COLO668 (cell line): ENCODE data around the gene B2M.
"Not testable (repeated sequence)": the region's sequence is repeated elsewhere in the genome, so short reads cannot be mapped to it uniquely, and the experiment has no call there.

ENCODE experiments used
- DNase-seq: peaks from one replicate; lab custom pipeline; 2025; ENCODE audit not compliant: unreplicated experiment; lab: John Stamatoyannopoulos, UW

Gene B2M

DNA sequence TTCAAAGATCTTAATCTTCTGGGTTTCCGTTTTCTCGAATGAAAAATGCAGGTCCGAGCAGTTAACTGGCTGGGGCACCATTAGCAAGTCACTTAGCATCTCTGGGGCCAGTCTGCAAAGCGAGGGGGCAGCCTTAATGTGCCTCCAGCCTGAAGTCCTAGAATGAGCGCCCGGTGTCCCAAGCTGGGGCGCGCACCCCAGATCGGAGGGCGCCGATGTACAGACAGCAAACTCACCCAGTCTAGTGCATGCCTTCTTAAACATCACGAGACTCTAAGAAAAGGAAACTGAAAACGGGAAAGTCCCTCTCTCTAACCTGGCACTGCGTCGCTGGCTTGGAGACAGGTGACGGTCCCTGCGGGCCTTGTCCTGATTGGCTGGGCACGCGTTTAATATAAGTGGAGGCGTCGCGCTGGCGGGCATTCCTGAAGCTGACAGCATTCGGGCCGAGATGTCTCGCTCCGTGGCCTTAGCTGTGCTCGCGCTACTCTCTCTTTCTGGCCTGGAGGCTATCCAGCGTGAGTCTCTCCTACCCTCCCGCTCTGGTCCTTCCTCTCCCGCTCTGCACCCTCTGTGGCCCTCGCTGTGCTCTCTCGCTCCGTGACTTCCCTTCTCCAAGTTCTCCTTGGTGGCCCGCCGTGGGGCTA, at the start of gene B2M, which contains the start of gene PATL2:
B2M (plus strand) TSS at position 422 of the 647 bp plus-strand sequence; CDS start at position 452, 30 bp downstream.
PATL2 (minus strand) TSS at position 228 of the 647 bp plus-strand sequence. CDS start 34,833 bp downstream, outside the sequence.
- peak; percentile 92 for DNase-seq

DNA sequence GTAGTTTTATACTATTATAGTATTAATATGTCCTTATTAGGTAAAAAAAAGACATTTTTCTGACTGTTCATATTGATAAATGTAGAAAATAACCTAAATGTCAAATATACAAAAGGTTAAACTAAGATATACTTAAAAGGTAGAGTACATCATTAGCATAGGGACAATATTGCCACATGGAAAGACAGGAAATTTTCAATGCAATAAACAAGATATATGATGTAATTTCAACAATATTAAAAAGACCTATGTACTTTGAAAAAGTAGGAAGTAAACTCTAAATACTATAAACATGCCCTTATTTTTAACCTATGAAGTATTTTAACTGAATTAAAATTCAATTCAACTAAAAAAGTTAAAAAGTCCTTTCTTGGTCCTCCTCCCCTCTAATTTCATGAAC, 49.7 kb upstream of the B2M start:
- DNase-seq: no peak

DNA sequence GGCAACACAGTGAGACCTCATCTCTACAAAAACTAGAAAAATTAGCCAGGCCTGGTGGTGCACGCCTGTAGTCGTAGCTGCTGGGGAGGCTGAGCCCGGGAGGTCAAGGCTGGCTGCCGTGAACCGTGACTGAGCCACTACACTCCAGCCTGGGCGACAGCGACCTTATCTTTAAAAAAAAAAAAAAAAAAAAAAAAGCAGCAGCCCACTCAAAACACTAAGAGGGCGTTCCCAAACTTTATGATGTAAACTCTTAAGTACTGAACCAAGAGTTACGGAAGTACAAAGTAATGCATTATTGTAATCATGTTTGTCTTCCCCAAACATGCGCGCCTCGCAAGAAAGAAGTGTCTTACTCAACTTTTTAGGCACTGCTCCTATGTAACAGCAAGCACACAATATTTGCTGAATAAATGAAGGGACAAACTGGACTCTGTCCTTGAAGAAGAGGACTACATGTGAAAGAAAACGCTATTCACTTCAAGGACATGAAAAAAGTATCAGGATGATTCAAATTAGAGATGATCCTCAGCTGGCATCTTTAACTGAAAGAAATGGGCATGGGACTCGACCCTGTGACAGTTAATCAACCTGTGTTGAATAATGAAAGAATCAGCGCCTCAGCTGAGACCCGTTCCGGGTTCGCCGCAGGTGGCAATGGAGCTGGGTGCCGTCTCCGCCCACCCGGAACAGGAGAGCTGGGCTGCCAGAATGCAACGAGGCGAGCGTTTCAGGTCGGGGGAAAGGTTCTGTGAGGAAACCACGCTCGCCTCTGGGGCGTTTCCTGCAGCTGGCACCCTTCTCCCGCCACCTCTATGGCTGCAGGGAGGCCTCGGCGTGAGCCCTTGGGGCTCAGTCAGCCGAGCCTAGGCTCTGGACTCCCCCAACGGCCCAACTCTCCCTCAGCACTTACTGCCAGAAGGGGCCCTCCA, 48.6 kb upstream of the B2M start:
- DNase-seq: peak; percentile 85

DNA sequence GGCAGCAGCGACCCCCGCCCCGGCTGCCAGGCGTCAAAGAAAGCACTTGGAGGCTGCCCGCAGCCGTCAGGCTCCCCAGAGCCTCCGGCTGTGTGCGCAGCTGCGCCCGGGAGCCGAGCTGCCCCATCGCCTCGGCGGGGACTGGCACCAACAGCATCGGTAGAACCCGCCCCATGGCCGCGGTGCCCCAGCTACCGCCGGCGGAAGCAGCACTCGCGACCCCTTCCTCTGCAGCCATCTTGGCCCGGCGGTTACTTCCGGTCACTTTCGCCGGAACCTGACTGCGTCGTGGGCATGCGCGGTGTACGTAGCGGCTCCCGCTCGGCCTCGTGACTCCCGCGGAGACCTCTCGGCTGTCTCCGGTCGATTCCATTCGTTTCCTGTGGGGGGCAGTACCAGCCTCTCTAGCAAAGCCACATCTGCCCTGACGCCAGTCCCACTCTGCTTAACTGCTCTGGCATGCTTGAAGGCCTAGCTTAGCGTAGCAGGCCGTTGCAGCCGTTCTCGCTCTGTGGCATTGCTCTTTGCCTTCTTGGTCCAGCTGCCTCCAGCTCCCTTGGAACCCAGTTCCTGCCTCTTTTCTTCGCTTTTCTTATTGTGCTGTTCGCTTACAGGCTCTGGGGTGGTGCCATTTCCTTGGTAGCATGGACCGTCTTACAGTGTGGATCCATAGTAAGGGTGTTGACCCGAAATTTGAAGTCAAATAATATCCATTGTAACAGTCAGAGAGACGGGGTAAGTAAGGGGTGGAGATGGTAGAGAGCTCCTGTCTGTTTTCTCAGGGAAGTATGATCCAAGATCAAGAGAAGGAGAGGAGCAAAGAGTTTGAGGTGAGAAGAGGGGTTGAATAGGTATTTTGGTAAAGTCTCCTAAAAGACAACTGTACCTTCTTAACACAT, 47.7 kb upstream of the B2M start, which contains the start of gene SPG11:
SPG11 (minus strand) TSS at position 253 of the 899 bp plus-strand sequence; CDS start at position 238, 15 bp downstream.
- DNase-seq: peak; percentile 97

DNA sequence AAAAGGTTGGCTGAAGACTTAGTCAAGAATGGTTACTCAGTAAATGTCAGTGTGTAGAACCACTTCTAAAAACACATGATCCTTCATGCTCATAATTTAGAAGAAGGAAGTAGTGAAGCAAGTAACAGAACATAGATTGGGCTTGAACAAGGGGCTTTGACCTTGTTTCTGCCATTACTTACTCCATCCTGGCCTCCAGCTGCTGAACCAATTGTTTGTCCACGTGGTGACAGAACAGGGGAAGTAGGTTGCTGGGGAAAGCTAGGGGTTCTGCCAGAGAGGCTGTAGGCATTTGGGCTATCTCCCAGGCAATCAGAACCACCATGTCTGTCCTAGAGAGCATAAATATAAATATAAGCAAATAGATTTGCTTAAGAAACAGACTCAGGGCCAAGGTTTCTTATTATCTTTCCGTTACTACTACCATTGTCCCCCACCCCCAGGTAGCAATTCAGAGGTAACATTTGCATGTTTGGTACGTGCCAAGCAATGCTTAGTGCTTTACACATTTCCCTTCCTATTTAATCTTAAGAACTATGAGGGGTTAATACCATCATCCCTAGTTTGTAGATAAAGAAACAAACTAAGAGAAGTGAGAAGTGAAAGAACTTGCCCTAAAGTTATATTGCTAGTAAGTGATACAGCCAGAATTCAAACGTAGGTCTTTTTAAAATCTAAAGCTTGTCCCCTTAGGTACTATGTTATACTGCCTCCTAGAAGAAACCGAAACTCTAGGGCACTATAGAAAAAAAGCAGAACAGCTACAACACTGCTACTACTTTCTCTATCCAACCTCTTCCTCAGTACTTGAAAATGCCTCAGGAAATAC, 44.9 kb upstream of the B2M start:
- no peak for DNase-seq

DNA sequence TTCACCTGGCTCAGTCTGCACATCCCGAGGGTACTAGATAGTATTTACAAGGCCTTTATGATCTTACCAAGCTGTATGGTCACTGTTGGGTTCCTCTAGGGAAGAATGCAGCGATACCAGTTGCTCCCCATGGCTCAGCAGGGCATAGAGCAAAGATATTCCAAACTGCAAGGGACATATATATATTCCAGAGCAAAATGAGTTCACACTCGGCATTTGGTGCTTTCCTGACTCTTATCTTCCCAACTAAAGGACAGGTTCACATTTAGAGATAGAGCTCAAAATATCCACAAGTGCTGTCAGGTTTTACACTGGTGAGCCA, 44.3 kb upstream of the B2M start:
- DNase-seq: no peak

DNA sequence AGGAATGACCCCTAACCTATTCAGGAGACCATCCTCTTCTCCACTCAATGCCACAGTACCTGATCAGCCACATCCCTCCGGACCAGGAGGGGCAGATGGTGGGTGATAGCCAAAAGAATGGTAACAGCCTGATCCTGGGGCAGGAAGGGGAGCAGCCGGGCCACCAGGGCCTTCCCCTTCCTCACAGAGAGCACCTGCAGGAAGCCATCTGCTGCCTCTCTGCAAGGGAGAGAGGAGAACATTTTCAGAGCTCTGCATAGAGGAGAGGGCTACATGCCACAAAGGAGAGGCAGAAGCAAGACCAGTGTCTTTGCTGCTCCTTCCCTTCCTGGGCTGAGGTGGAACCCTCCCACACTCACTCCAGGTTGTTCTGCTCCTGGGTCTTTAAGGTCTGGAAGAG, 42.4 kb upstream of the B2M start:
- no peak for DNase-seq

DNA sequence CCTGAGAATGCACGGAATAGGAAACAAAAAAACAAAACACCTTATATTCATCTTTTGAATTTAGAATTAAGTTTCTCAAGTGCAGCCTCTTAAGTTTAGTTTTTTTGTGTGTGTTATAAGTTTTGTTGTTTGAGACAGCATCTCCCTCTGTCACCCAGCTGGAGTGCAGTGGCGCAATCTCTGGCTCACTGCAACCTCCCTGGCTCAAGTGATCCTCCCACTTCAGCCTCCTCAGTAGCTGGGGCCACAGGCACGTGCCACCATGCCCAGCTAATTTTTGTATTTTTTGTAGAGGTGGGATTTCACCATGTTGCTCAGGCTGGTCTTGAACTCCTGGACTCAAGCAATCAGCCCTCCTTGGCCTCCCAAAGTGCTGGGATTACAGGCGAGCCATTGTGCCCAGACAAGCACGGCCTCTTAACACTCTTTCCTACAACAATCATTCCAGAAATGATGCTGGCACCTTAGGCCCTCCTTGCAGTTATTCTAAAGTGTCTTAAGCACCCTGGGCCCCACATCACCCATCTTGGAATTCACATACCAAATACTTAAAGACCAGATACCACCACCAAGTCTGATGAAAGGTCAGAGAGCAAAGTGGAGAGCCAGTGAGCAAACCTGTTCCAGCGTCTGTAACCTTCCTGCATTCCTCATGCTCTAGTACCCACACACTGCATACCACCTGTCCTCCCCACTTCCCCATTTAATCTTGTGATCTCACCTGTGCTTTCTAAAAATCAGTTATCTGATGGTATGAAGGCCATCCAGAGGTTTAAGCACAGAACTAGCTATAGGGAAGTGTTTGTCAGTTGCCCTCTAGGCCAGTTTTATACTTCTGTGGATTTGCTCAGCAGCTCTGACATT, 41.0 kb upstream of the B2M start:
- DNase-seq: no peak

DNA sequence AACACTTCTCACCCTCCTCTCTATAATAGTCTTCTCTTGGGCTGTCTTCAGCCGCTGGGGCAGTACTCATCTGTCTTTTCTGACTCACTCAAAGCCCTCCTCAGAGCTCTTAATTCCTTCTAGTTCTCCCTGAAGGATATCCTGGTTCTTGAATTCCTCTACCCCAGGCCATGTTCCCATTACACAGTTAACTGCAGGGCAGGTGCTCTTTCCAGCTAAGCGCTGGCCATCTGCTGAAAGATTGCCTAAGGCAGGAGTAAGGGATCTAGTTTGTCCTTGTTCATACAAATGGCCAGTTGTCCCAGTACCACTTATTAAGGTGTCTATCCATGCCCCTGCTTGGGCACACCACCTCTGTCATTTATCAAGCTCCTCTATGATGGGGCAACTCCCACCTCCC, 37.7 kb upstream of the B2M start:
- no peak for DNase-seq

DNA sequence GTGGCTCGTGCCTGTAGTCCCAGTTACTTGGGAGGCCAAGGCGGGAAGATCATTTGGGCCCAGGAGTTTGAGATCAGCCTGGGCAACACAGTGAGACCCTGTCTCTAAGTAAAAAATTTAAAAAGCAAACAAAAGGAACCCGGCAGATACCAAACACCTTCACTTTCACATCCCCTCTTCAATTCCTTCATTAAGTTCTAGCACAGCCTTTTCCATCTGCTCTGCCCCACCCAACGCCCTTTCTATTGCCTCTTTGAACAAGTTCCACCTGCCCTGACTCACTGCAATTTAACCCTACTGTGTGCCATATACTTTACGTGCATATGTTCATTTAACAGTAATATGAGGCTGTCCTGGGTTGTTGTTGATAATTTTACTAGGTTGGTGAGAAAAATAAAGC, 35.4 kb upstream of the B2M start:
- DNase-seq: no peak

DNA sequence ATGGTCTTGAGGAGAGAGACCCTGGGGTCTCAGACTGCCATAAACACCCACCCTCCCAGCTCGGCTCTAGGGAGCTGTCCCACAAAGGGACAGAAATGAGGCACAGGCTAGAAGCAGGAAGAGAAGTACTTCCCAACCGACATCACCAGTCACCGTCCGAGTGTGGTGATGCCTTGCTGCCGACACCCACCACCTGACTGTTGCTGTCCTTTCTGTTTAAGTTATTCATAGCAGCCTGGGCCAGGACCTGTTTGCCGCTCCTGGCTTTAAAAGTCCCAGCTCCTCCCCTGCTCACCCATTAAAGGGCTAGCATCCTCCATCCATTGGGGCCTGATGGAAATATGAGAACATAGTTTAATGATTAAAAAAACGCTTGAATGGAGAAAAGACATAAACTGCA, 34.6 kb upstream of the B2M start:
- DNase-seq: no peak

DNA sequence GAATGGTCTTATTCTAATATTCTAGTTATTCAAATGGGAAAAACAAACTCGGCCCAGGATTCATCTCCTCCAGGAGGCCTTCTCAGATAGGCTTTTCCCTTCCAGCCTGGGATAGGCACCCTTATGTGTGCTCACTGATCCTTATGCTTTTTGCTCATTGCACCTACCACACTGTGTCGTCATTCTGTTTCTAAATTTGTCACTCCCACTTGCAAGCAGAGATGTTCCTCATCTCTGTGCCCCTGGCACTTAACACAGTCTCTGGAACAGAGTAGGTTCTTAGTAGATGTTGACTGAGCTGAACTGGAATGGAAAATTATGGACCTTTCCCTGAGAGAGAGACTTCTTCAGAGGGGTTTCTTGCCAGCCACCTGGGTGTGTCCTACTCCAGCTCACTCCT, 29.1 kb upstream of the B2M start:
- DNase-seq: no peak

DNA sequence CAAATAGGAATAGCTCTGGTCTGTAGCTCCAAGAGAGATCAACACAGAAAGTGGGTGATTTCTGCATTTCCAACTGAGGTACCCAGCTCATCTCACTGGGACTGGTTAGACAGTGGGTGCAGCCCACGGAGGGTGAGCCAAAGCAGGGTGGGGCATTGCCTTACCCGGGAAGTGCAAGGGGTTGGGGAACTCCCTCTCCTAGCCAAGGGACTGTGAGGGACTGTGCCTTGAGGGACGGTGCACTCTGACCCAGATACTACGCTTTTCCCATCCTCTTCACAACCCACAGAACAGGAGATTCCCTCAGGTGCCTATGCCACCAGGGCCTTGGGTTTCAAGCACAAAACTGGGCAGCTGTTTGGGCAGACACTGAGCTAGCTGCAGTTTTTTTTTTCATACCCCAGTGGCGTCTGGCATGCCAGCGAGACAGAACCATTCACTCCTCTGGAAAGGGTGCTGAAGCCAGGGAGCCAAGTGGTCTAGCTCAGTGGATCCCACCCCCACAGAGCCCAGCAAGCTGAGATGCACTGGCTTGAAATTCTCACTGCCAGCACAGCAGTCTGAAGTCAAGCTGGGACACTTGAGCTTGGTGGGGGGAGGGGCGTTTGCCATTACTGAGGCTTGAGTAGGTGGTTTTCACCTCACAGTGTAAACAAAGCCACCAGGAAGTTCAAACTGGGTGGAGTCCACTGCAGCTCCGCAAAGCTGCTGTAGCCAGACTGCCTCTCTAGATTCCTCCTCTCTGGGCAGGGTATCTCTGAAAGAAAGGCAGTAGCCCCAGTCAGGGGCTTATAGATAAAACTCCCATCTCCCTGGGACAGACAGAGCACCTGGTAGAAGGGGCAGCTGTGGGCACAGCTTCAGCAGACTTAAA, 28.3 kb upstream of the B2M start:
- peak; percentile 86 for DNase-seq

DNA sequence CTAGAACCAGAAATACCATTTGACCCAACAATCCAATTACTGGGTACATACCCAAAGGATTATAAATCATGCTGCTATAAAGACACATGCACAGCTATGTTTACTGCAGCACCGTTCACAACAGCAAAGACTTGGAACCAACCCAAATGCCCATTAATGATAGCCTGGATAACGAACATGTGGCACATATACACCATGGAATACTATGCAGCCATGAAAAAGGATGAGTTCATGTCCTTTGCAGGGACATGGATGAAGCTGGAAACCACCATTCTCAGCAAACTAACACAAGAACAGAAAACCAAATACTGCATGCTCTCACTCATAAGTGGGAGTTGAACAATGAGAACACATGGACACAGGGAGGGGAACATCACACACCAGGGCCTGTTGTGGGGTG, 22.0 kb upstream of the B2M start:
- not testable (repeated sequence) for DNase-seq

DNA sequence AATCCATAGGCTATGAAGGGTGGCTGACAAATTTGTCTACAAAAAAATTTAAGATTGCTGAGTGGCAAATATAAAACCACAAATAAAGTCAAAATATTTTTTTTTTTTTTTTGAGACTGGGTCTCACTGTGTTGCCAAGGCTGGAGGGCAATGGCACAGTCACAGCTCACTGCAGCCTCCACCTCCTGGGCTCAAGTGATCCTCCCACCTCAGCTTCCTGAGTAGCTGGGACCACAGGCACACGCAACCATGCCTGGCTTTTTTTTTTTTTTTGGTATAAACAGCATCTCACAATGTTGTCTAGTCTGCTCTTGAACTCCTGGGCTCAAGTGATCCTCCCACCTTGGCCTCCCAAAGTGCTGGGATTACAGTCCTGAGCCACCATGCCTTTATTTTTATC, 21.1 kb upstream of the B2M start:
- DNase-seq: not testable (repeated sequence)

DNA sequence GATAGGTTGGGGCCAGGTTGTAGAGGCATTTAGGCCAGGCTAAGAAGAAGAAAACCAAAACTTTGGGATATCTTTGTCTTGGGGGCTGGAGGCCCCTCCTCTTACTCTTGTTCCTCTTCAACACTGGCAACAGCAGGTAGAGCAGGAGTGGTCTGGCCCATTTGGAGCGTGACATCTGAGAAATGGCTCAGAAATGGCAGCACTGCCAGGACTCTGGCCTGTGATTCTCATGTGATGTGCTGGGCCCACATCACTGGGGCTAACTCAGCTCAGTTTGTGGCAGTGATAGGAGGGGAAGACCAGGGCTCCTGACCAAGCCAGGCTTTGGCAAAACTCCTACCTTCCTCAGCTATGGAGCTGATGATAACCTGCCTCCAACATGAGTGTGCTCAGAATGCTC, 18.7 kb upstream of the B2M start:
- no peak for DNase-seq

DNA sequence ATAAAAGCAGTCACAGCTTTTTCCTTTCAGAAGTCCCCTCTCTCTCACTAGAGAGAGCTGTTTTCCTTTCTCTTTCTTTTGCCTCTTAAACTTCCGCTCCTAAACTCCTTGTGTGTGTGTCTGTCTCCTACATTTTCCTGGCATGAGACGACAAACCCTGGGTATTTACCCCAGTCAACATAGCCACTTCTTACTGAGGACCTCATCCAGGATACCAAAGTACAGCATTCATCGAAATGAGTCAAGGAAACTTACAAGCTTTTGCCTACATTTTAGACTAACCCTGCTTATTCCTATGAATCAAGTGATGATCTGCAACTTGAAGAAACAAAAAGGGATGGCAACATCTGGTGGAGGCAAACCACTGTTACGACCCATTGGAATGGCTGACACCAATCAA, 16.9 kb upstream of the B2M start:
- DNase-seq: no peak

DNA sequence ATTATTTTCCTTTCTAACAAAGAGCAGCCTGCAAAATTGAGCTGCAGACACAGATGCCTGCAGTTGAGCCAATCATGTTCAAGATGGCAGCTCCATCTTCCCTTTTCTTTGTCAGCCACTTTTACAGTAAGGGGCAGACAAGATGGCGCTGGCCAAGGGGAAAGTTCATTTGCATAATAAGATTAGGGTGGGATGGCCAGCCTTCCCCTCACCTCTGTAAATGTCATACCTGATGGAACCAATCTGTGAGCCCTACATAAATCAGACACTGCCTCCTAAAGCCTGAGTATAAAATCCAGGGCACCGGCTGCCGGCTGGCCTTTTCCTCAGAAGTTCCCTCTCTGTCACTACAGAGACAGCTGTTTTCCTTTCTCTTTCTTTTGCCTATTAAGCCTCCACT, 16.0 kb upstream of the B2M start:
- DNase-seq: no peak
